ENCODE measurements around the gene NAT9.

The NAT9 gene

DNA sequence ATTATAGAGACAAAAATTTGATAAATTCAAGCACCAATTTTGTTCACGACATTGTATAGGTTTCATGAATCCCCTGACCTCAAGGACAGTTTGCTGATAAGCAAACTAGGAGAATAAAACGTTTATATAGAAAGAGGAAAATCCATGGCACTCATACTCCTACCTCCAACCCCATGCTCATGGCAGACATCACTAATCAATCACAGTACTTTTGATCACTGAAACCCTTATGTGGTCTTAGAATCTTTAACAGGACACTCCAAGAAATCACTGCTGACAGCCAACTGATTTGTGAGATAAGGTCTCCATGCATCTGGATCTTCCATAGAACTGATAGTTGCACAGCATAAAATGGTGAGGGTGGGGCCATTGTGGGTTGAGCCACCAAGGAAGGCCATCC, 32.4 kb downstream of the NAT9 start:
- no peak for DNase-seq

GRCh38 chr17:74742978-74743545, 33.1 kb downstream of the NAT9 start:
- no peak for DNase-seq

DNA sequence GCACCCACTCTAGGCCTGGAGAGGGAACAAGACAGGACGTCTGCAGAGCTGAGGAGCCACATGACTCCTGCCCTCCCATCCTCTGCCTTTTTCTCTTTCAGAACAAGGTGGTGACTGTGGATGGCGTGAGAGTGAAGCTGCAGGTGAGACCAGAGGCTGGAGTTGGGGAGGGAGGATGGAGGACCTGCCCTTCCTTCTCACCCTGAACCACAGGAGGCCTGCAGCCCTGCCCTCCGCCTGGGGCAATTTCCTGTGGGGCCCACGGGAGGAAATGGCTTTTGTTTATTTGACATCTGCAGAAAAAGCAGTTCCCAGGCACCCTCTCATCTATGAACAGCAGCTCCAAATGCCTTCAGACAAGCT, 34.0 kb downstream of the NAT9 start:
- no peak for DNase-seq

- DNase-seq, result no peak
These were observed 35.3 kb downstream of the NAT9 start for GRCh38 chr17:74740641-74741387.

DNA sequence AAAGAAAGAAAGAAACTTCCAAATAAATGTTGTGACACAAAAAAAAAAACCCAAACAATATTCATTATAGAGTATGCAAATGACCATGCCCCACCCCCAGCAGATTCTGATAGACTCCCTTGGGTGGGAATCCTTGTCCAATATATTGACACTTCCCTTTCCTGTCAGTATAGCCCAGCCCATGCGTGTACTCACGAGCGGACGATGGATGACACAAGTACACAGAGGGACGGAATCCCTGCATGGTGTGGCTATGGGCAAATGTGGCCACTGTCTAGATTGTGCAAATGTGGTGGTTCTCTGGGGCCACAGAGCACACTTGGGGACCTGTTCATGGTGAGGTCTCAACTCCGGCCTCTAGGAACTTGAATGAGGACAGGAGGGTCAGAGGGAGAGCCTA, 36.0 kb downstream of the NAT9 start:
- DNase-seq, result no peak

GRCh38 chr17:74739227-74739831, 36.8 kb downstream of the NAT9 start:
- no peak for DNase-seq

DNA sequence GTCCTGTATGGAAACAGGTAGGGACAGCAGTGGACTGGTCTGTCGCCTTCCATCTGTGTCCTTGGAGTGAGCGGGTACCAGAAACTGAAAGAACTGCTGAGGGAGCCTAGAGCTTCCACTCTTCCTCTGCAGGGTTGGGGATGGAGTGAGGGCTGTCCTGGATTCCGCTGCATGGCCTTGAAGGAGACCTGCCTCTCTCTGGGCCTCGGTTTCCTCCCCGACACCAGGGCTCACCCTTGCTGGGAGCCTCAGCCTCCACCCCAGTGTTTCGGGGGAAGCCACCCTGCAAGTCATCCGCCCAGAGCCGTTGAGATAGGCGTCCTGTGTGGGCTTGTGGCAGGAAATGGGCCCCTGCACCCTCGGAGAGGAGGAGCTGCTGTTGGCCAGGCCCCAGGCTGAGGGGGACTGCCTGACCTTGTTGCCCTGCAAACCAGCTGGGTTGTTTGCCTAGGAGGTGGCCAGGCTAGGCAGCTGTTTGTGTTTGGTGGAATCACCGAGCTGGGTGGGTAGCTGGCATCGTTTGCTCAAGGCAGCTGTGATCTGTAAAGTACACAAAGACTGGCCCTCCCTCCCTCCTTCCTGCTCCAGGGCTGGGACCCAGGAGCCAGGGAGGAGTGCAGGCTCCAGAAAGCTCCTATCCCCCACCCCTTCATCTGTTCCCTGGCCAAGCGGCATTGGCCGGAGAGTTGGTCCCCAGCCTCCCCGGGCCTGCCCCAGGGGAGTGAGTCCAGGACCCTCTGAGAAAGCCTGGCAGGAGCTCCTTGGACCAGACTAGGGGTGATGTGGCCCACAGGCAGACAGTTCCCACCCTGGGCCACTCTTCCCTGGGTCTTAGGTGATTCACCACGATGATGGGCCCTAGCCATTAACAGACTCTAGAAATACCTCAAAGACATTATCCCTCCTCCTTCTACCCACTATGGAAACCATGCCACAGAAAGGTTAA, 37.8 kb downstream of the NAT9 start:
- DNase-seq, result no peak

- DNase-seq, result peak; percentile 12
These were observed 38.7 kb downstream of the NAT9 start for GRCh38 chr17:74737299-74738050.

DNA sequence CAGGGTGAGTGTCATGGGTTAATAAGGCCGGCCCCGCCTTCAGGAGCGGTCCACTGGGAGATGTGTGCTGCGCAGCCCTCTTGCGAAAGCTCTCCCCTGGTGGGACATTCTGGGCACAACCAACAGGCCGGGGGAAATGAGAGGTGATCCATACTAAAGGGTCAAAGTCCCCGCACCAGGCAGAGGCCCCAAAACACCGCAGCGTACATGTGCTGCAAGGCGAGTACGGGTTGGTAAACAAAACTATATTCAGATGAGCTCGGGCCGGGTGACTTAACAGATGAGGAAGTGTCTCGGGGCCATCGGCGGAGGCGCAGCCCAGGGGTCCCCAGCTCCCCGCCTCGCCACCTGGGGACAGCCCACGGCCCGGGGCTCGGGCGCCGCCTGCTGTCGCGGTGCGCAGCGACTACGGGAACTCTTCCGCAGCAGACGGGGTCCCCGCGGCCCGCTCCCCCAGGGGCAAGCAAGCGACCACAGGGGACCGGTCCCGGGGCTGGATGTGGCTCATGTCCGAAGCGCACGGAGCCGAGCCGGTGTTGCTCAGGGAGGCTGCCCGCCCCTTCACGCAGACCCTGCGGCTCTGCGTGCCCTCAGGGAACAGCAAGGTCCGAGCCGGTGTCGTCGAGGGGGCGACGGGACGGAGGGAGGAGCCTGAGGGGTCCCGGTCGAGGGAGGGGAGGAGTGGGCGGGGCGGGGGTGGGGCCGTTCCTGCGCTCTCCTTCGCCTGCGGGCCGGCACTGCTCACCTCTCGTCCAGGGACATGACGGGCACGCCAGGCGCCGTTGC, 39.4 kb downstream of the NAT9 start, which contains the start of gene RAB37:
Gene RAB37, plus strand, starts transcription at position 744 of the 786 bp plus-strand sequence. Its CDS starts 17 bp downstream, at position 761.
- DNase-seq, result no peak

DNA sequence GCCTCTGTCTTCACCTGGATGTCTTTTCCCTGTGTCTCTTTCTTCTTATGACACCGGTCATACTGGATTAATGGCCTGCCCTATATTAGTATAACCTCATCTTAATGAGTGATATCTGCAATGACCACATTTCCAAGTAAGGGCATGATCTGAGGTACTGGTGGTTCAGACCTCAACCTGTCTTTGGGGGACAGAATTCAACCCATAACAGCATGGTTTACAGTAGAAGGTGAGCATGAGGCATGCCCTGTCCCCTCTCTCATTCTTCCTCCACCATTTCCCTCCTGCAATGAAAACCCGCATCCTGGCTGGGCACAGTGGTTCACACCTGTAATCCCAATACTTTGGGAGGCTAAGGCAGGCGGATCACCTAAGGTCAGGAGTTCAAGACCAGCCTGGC, 41.9 kb downstream of the NAT9 start:
- no peak for DNase-seq

DNA sequence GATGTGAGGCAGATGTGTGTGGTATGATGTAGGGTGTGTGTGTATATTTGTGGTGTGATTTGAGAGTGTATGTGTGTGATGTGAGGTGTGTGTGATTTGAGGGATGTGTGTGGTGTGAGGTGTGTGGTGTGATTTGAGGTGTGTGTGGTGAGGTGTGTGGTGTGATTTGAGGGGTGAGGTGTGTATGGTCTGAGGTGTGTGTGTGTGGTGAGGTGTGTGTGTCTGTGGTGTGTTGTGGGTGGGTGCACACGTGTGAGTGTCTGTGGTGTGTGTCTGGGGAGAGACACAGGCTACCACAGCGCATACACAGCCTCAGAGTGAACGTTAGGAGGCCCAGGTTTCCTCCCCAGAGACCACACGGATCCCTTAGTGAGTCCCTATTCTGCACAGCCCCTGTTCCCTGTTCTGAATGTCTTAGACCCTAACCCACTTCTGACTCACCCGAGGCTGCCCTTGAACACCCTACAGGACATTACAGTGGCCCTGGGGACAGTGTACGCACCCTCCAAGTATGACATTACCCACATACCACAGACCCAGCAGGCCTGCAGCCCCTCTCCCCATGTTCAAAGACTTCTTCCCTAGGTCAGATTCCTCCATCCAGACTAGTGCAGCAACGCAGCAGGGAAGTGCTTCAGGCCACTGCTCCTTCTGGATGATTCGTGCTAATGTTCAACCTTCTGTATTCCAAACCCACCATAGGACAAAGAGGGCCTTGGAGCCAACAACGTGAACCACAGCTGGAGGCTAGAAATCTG, 42.6 kb downstream of the NAT9 start:
- no peak for DNase-seq

GRCh38 chr17:74732042-74732867, 43.9 kb downstream of the NAT9 start:
- DNase-seq, result no peak

DNA sequence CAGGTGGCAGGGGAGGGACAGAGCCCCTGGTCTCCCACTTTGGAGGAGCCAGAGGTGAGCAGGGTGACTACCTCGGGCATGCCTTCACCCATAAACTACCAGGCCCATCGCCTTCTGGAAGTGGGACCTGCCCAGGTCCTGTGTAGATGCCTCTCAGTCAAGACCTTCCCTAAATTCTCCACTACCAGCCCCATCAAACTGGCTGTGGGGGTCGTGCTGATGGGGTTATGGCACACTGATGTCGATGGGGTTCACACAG, 44.9 kb downstream of the NAT9 start:
- DNase-seq, result no peak

GRCh38 chr17:74730491-74731346, 45.4 kb downstream of the NAT9 start:
- no peak for DNase-seq

GRCh38 chr17:74729866-74730265, 46.3 kb downstream of the NAT9 start:
- DNase-seq, result no peak

DNA sequence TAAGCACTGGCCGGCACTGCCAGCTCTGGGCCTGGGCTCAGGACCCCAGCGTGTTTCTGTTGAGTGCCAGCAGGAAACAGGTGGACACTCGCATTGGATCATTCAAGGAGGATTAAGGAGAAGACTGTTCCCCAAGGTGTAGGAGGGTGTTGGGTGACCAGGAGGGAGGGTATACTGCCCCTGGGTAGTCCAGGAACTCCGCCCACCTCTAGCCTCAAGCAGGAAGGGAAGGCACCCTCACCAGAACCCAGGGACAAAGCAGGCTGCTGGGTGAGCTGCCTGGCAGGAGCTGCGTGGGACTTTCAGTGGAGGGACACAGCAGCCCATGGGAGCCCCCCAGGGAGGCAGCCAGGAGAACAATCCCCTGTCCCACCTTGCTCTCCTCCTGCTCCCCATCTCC, 46.8 kb downstream of the NAT9 start:
- no peak for DNase-seq

- no peak for DNase-seq
These were observed 47.5 kb downstream of the NAT9 start for GRCh38 chr17:74728702-74729075.

DNA sequence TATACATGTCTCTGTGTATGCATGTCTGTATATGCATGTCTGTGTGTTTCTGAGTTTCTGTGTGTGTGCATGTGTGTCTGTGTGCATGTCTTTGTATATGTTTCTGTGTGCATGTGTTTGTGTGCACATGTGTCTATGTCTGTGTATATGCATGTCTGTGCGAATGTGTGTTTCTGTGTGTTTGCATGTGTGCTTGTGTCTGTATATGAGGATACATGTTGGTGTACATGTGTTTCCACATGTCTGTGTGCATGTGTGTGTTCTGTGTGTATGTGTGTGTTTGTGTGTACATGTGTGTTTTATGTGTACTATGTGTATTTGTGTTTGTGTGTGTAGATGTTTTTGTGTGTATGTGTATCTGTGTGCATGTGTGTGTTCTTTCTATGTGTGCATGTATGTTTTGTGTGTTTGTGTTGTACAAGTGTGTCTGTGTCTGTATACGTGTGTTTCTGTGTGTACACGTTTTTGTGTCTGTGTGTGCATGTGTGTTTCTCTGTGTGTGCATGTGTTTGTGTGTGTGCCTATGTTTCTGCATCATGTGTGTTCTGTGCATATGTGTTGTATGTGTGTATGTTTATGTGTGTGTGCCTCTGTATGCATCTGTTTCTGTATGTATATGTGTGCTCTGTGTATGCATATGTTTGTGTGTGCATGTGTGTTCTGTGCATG, 48.0 kb downstream of the NAT9 start:
- DNase-seq, result no peak

- no peak for DNase-seq
These were observed 51.0 kb downstream of the NAT9 start for GRCh38 chr17:74725111-74725510.

Data from DMS79 treated with DMSO at 0.1 percent for 48 hours (cell line).